Calu3 (cell line): ENCODE data around the gene SLIT3. TPM values are rescaled to one million over a fixed set of nuclear protein-coding genes. Genes with fewer than 3 reads are reported as not detected.

ENCODE experiments used
- BruUV-seq: library from RNA; stranded (reverse); fragments of 400-500 nt; replicated peaks from 2 replicates; lab custom pipeline; 2021; lab: Mats Ljungman, UMichigan
- CTCF ChIA-PET: fragments of 300-600 bp; sonication (Branson Sonifier 250); formaldehyde crosslinking; loops from one replicate; lab custom pipeline; 2022; ENCODE audit warnings: antibody characterized with exemption; lab: Charles Lee
- DNase-seq: peaks from one replicate; pipeline ENCODE4 v3.0.0; 2022
- H3K27ac Mint-ChIP-seq: one replicate; pipeline ENCODE4 v1.8.0; 2022; ENCODE audit warnings: mixed read lengths; ENCODE audit not compliant: unreplicated experiment
- H3K27me3 Mint-ChIP-seq: one replicate; pipeline ENCODE4 v1.8.0; 2022; ENCODE audit warnings: mixed read lengths; ENCODE audit not compliant: unreplicated experiment
- H3K36me3 Mint-ChIP-seq: one replicate; pipeline ENCODE4 v1.8.0; 2022; ENCODE audit warnings: mild to moderate bottlenecking, moderate library complexity, mixed read lengths; ENCODE audit not compliant: insufficient read depth, unreplicated experiment
- H3K4me1 Mint-ChIP-seq: one replicate; pipeline ENCODE4 v1.8.0; 2022; ENCODE audit warnings: mild to moderate bottlenecking, low read depth, mixed read lengths; ENCODE audit not compliant: unreplicated experiment
- H3K4me3 Mint-ChIP-seq: one replicate; pipeline ENCODE4 v1.8.0; 2022; ENCODE audit warnings: mild to moderate bottlenecking, low read depth, moderate library complexity, mixed read lengths; ENCODE audit not compliant: unreplicated experiment
- H3K9me3 Mint-ChIP-seq: one replicate; pipeline ENCODE4 v1.8.0; 2022; ENCODE audit warnings: low read depth, mixed read lengths; ENCODE audit not compliant: unreplicated experiment
- intact Hi-C: fragments of 100-400 bp; cut with micrococcal nuclease; formaldehyde crosslinking; loops from one replicate; pipeline ENCODE4 v1.10.0; 2022; ENCODE audit not compliant: unreplicated experiment
- total RNA-seq: library from RNA; stranded (reverse); gene quantifications from 2 replicates; pipeline ENCODE4 v1.2.3, GENCODE V29; 2022
- TF ChIP-seq, protein P1 (sequence below): fragments of 200-600 bp; IDR thresholded peaks from one replicate; pipeline ENCODE4 v1.8.0; 2022; ENCODE audit warnings: antibody characterized with exemption; ENCODE audit not compliant: unreplicated experiment

The SLIT3 gene
- total RNA-seq, 1 experiment from 2014 or later, result not detected

DNA sequence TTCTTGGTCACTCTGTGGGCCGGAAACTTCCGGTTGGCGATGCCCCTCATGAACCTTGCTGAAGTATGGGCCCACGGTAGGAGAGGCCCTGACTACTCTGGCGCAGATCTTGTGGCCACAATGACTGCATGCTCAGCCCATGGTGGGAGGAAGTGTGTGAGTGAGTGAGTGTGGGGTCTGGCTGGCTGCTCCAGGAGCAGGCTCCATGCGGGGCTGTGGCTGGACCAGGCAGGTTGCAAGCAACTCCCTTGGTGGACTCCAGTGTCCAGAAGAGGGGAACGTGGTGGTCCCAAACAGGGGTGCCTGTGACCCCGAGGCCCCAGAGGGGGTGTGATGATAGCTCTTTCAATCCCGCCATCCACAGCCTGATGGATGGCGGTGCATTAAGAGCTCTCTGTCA, 686.3 kb downstream of the SLIT3 start:
- CTCF ChIA-PET, result no interaction called here
- Mint-ChIP-seq H3K36me3 (no peaks in the 10 kb centered on the region), H3K4me1 (no peaks in the 10 kb centered on the region), H3K4me3 (no peak overlapping the region), H3K27ac (no peak overlapping the region), H3K27me3 (no peaks in the 10 kb centered on the region), H3K9me3 (no peaks in the 10 kb centered on the region)
- DNase-seq, result no peak
- TF ChIP-seq, protein P1, sequence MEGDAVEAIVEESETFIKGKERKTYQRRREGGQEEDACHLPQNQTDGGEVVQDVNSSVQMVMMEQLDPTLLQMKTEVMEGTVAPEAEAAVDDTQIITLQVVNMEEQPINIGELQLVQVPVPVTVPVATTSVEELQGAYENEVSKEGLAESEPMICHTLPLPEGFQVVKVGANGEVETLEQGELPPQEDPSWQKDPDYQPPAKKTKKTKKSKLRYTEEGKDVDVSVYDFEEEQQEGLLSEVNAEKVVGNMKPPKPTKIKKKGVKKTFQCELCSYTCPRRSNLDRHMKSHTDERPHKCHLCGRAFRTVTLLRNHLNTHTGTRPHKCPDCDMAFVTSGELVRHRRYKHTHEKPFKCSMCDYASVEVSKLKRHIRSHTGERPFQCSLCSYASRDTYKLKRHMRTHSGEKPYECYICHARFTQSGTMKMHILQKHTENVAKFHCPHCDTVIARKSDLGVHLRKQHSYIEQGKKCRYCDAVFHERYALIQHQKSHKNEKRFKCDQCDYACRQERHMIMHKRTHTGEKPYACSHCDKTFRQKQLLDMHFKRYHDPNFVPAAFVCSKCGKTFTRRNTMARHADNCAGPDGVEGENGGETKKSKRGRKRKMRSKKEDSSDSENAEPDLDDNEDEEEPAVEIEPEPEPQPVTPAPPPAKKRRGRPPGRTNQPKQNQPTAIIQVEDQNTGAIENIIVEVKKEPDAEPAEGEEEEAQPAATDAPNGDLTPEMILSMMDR, result no peak
- intact Hi-C loops, result no loop called here
- BruUV-seq, result no TSS peak

DNA sequence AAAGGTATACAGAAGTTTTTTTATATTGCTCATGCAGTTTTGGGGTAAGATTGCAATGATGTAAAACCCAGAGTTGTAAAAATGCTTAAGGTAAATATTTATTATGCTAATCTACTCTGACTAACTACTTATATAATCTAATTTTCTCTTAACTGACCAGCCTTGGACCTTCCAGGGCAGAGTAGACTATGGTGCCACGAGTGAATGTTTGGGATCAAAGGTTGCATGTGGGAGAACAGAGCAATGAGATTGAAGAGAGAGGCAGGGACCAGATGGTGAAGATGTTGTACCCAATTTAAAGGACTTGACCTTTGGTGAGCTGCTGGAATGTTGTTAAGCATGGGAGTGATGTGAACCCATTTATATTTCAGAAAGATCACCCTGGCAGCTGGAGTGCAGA, 686.9 kb downstream of the SLIT3 start:
- Mint-ChIP-seq H3K36me3 (no peaks in the 10 kb centered on the region), H3K4me1 (no peaks in the 10 kb centered on the region), H3K27ac (no peak overlapping the region), H3K27me3 (no peaks in the 10 kb centered on the region), H3K9me3 (no peaks in the 10 kb centered on the region), H3K4me3 (no peak overlapping the region)
- intact Hi-C loops, result no loop called here
- CTCF ChIA-PET, result no interaction called here
- BruUV-seq, result no TSS peak
- TF ChIP-seq, protein P1, result no peak
- DNase-seq, result no peak

DNA sequence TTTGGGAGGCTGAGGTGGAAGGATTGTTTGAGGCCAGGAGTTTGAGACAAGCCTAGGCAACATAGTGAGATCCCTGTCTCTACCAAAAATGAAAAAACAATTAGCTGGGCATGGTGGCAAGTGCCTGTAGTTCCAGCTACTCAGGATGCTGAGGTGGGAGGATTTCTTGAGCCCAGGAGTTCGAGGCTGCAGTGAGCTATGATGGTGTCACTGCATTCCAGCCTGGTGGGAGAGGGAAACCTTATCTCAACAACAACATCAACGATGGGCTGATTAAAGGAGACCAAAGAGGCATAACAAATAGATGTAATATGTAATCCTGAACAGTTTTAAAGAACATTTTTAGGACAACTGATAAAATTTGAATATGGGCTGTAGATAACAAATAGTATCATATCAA, 687.5 kb downstream of the SLIT3 start:
- Mint-ChIP-seq H3K4me3 (no peak overlapping the region), H3K27me3 (no peaks in the 10 kb centered on the region), H3K4me1 (no peaks in the 10 kb centered on the region), H3K9me3 (no peaks in the 10 kb centered on the region), H3K36me3 (no peaks in the 10 kb centered on the region), H3K27ac (no peak overlapping the region)
- CTCF ChIA-PET, result interaction anchor here (0.7 kb wide), 1 partner anchor 394 kb away, joined by 3 read pairs; no protein-coding TSS in a partner anchor
- DNase-seq, result no peak
- intact Hi-C loops, result no loop called here
- BruUV-seq, result no TSS peak
- TF ChIP-seq, protein P1, result no peak

DNA sequence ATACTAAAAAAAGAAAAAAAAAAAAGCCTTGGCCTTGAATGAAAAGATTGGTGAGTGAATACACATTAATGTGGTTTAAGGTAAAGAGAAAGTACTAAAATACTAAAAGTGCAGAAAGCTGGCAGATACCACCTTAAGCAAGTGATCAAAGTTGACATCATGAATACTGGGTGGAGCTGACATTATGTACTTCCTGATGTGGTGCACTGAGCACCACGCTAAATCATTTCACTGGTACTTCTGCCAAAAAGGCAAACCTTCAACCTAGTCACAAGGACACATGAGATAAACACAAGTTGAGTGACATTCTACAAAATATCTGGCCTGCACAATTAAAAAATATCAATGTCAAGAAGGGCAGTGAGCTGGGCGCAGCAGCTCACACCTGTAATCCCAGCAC, 687.9 kb downstream of the SLIT3 start:
- no peak overlapping the region for H3K27ac Mint-ChIP-seq
- intact Hi-C loops, result no loop called here

More for the DNA sequence above, 687.9 kb downstream of the SLIT3 start:
- DNase-seq, result no peak
- no peak overlapping the region for H3K4me3 Mint-ChIP-seq
- TF ChIP-seq, protein P1, result no peak
- CTCF ChIA-PET, result interaction anchor here (0.7 kb wide), 1 partner anchor 395 kb away, joined by 3 read pairs; no protein-coding TSS in a partner anchor
- no TSS peak for BruUV-seq
- no peaks in the 10 kb centered on the region for H3K27me3 Mint-ChIP-seq
- H3K36me3 Mint-ChIP-seq, result no peaks in the 10 kb centered on the region
- no peaks in the 10 kb centered on the region for H3K4me1 Mint-ChIP-seq
- H3K9me3 Mint-ChIP-seq, result no peaks in the 10 kb centered on the region
